Suprapubic skin (tissue), 4 donors: ENCODE measurements around the gene SLC18A2.
"Not testable (repeated sequence)": the region's sequence is repeated elsewhere in the genome, so short reads cannot be mapped to it uniquely, and the experiment has no call there.

ENCODE experiments used
- CTCF ChIP-seq, 2 donors: fragments of 200-600 bp in 1 of 2; fragments of 450-650 bp in 1 of 2; sonication (generic) in 1 of 2; IDR thresholded peaks; one replicate each; pipeline ENCODE4 v1.5.1; 2016 to 2019; ENCODE audit warnings: antibody characterized with exemption in 2 of 2, mild to moderate bottlenecking in 1 of 2, moderate library complexity in 1 of 2
- EP300 ChIP-seq: sonication (generic); formaldehyde crosslinking; IDR thresholded peaks from one replicate; pipeline ENCODE4 v1.6.1; 2017; ENCODE audit warnings: antibody characterized with exemption
- POLR2AphosphoS5 ChIP-seq, 3 donors: sonication (generic); formaldehyde crosslinking; IDR thresholded peaks; one replicate each; pipeline ENCODE4 v1.6.1; 2017; ENCODE audit warnings: antibody characterized with exemption in 3 of 3

GRCh38 chr10:117303451-117303850 is 62.5 kb downstream of the SLC18A2 start:
- TF ChIP-seq CTCF (IDR thresholded peaks at IDR 0.05); EP300; POLR2AphosphoS5 (IDR thresholded peaks at IDR 0.05): not testable (repeated sequence)
